HepG2 (cell line): ENCODE measurements around the gene LRSAM1. TPM values are rescaled to one million over a fixed set of nuclear protein-coding genes. Genes with fewer than 3 reads are reported as not detected.

Experiments used
- AGO2 ChIP-seq: fragments of 200-400 bp; formaldehyde crosslinking; optimal IDR thresholded peaks from 2 replicates; pipeline ENCODE3; 2017; ENCODE audit warnings: mild to moderate bottlenecking, low read depth, low read length, moderate library complexity
- ERF ChIP-seq: IDR thresholded peaks from 2 replicates; pipeline ENCODE4 v1.6.1; 2018; ENCODE audit warnings: missing biosample characterization, missing genetic modification reagents
- POGZ ChIP-seq: sonication (generic); formaldehyde crosslinking; IDR thresholded peaks from 2 replicates; pipeline ENCODE4 v1.4.0; 2020; ENCODE audit warnings: mild to moderate bottlenecking, missing genetic modification reagents
- ZNF10 ChIP-seq: sonication (generic); formaldehyde crosslinking; IDR thresholded peaks from 2 replicates; pipeline ENCODE4 v1.4.0; 2020; ENCODE audit warnings: mild to moderate bottlenecking, low read depth, missing genetic modification reagents, borderline replicate concordance
- ZNF124 ChIP-seq: sonication (generic); formaldehyde crosslinking; IDR thresholded peaks from 2 replicates; pipeline ENCODE4 v1.4.0; 2020; ENCODE audit warnings: missing genetic modification reagents
- ZNF773 ChIP-seq: sonication (generic); formaldehyde crosslinking; IDR thresholded peaks from 2 replicates; pipeline ENCODE4 v1.4.0; 2020; ENCODE audit warnings: missing genetic modification reagents, borderline replicate concordance
- polyA plus RNA-seq, 8 experiments: library from polyadenylated mRNA; depleted of rRNA in 3 of 8; stranded (reverse) in 7 of 8; unstranded in 1 of 8; fragments of >200 nt; fragmentation: Illumina TruSeq in 4 of 8; extraction: Trizol in 4 of 8; gene quantifications; 2 replicates each; pipeline versions ENCODE4 v1.2.1 to v1.2.3, GENCODE V29; 2011 to 2016; ENCODE audit warnings: low read depth in 4 of 8, missing spikeins in 1 of 8, mixed read lengths in 1 of 8; ENCODE audit not compliant: insufficient read depth in 1 of 8
- total RNA-seq, 5 experiments: library from RNA; depleted of rRNA; stranded (reverse); fragments of >200 nt; fragmentation: Illumina TruSeq; extraction: Trizol; gene quantifications; 2 replicates each; pipeline ENCODE4 v1.2.3, GENCODE V29; 2016; ENCODE audit warnings: low read depth in 1 of 5
- TF ChIP-seq, protein P1 (sequence below): IDR thresholded peaks from 2 replicates; pipeline ENCODE4 v1.6.1; 2018; ENCODE audit warnings: missing genetic modification reagents, mild to moderate bottlenecking, missing compliant biosample characterization
- TF ChIP-seq, protein P2 (sequence below): IDR thresholded peaks from 2 replicates; pipeline ENCODE4 v1.6.1; 2016; ENCODE audit warnings: control low read depth
- TF ChIP-seq, protein P3 (sequence below): sonication (generic); formaldehyde crosslinking; IDR thresholded peaks from 2 replicates; pipeline ENCODE4 v1.5.0; 2020; ENCODE audit warnings: mild to moderate bottlenecking, missing genetic modification reagents
- TF ChIP-seq, protein P4 (sequence below): sonication (generic); formaldehyde crosslinking; IDR thresholded peaks from 2 replicates; pipeline ENCODE4 v1.4.0; 2020; ENCODE audit warnings: missing genetic modification reagents, borderline replicate concordance
- TF ChIP-seq, protein P5 (sequence below): sonication (generic); formaldehyde crosslinking; IDR thresholded peaks from 2 replicates; pipeline ENCODE4 v1.8.1; 2022; ENCODE audit warnings: low read depth, mild to moderate bottlenecking, missing genetic modification reagents
- TF ChIP-seq, protein P6 (sequence below): sonication (generic); formaldehyde crosslinking; IDR thresholded peaks from 2 replicates; pipeline ENCODE4 v1.5.1; 2020; ENCODE audit warnings: missing genetic modification reagents, mild to moderate bottlenecking, borderline replicate concordance
- TF ChIP-seq, protein P7 (sequence below): sonication (generic); formaldehyde crosslinking; IDR thresholded peaks from 2 replicates; pipeline ENCODE4 v1.8.0; 2022; ENCODE audit warnings: mild to moderate bottlenecking, missing genetic modification reagents

Gene LRSAM1
- total and polyA plus RNA-seq, 2 of the 13 experiments (the other 11 are each of a cell fraction or from before 2014, with no cell fraction given) = 8.7 to 10.2 TPM

DNA sequence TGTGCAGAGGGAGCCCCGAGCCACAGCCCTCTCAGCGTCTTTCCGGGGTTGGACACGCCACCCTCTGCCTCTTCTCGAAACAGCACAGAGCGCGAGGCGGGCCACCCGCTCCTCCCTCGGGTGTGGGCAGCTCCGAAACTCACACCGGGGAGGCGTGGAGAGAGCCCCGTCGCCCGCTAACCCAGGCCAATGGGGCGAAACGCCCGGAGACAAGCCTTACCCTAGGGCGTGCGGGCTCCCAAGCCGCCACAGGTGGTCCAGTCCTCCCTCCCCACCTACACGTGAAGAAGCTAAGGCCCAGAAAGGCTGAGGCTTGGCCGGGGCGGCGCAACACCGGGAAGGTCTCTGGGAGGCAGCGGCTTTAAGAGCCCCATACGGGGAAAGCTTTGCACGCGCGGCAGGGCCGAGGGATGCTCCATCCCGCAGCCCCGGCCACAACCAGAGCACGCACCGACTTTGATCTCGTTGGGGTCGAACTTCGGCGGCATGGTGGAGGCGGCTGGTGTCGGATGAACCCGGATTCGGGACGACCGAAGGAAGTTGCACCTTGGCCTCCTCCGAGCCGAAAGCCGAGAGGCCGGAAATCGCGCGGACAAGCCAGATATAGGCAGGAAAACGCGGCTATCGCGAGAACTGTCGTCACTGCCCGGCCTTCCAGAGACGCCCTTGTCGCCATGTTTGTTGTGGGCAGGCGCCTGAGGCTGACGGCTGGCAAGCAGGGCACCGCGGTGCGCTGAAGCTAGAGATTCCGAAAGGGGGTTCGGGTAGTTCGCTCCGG lies at the start of gene LRSAM1, which contains the start of gene RPL12 (continued):
- TF ChIP-seq, protein P1, sequence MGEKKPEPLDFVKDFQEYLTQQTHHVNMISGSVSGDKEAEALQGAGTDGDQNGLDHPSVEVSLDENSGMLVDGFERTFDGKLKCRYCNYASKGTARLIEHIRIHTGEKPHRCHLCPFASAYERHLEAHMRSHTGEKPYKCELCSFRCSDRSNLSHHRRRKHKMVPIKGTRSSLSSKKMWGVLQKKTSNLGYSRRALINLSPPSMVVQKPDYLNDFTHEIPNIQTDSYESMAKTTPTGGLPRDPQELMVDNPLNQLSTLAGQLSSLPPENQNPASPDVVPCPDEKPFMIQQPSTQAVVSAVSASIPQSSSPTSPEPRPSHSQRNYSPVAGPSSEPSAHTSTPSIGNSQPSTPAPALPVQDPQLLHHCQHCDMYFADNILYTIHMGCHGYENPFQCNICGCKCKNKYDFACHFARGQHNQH (CRISPR knock-in tag) = peak; percentile 82
- TF ChIP-seq, protein P2, sequence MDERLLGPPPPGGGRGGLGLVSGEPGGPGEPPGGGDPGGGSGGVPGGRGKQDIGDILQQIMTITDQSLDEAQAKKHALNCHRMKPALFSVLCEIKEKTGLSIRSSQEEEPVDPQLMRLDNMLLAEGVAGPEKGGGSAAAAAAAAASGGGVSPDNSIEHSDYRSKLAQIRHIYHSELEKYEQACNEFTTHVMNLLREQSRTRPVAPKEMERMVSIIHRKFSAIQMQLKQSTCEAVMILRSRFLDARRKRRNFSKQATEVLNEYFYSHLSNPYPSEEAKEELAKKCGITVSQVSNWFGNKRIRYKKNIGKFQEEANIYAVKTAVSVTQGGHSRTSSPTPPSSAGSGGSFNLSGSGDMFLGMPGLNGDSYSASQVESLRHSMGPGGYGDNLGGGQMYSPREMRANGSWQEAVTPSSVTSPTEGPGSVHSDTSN (CRISPR knock-in tag) = no peak
- TF ChIP-seq, protein P3, sequence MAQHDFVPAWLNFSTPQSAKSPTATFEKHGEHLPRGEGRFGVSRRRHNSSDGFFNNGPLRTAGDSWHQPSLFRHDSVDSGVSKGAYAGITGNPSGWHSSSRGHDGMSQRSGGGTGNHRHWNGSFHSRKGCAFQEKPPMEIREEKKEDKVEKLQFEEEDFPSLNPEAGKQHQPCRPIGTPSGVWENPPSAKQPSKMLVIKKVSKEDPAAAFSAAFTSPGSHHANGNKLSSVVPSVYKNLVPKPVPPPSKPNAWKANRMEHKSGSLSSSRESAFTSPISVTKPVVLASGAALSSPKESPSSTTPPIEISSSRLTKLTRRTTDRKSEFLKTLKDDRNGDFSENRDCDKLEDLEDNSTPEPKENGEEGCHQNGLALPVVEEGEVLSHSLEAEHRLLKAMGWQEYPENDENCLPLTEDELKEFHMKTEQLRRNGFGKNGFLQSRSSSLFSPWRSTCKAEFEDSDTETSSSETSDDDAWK (CRISPR knock-in tag) = no peak
- TF ChIP-seq, protein P4, sequence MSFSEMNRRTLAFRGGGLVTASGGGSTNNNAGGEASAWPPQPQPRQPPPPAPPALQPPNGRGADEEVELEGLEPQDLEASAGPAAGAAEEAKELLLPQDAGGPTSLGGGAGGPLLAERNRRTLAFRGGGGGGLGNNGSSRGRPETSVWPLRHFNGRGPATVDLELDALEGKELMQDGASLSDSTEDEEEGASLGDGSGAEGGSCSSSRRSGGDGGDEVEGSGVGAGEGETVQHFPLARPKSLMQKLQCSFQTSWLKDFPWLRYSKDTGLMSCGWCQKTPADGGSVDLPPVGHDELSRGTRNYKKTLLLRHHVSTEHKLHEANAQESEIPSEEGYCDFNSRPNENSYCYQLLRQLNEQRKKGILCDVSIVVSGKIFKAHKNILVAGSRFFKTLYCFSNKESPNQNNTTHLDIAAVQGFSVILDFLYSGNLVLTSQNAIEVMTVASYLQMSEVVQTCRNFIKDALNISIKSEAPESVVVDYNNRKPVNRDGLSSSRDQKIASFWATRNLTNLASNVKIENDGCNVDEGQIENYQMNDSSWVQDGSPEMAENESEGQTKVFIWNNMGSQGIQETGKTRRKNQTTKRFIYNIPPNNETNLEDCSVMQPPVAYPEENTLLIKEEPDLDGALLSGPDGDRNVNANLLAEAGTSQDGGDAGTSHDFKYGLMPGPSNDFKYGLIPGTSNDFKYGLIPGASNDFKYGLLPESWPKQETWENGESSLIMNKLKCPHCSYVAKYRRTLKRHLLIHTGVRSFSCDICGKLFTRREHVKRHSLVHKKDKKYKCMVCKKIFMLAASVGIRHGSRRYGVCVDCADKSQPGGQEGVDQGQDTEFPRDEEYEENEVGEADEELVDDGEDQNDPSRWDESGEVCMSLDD (CRISPR knock-in tag) = peak; percentile 82
- TF ChIP-seq POGZ (CRISPR knock-in tag) (peak; percentile 80), ZNF773 (0 out of 2 replicates have a peak, but pooled peaks have one; percentile 59), ERF (CRISPR knock-in tag) (peak; percentile 89), ZNF124 (CRISPR knock-in tag) (peak; percentile 91), AGO2 (peak; percentile 98), ZNF10 (CRISPR knock-in tag) (no peak)
- TF ChIP-seq, protein P5, sequence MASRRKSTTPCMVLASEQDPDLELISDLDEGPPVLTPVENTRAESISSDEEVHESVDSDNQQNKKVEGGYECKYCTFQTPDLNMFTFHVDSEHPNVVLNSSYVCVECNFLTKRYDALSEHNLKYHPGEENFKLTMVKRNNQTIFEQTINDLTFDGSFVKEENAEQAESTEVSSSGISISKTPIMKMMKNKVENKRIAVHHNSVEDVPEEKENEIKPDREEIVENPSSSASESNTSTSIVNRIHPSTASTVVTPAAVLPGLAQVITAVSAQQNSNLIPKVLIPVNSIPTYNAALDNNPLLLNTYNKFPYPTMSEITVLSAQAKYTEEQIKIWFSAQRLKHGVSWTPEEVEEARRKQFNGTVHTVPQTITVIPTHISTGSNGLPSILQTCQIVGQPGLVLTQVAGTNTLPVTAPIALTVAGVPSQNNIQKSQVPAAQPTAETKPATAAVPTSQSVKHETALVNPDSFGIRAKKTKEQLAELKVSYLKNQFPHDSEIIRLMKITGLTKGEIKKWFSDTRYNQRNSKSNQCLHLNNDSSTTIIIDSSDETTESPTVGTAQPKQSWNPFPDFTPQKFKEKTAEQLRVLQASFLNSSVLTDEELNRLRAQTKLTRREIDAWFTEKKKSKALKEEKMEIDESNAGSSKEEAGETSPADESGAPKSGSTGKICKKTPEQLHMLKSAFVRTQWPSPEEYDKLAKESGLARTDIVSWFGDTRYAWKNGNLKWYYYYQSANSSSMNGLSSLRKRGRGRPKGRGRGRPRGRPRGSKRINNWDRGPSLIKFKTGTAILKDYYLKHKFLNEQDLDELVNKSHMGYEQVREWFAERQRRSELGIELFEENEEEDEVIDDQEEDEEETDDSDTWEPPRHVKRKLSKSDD (CRISPR knock-in tag) = peak; percentile 96
- TF ChIP-seq, protein P6, sequence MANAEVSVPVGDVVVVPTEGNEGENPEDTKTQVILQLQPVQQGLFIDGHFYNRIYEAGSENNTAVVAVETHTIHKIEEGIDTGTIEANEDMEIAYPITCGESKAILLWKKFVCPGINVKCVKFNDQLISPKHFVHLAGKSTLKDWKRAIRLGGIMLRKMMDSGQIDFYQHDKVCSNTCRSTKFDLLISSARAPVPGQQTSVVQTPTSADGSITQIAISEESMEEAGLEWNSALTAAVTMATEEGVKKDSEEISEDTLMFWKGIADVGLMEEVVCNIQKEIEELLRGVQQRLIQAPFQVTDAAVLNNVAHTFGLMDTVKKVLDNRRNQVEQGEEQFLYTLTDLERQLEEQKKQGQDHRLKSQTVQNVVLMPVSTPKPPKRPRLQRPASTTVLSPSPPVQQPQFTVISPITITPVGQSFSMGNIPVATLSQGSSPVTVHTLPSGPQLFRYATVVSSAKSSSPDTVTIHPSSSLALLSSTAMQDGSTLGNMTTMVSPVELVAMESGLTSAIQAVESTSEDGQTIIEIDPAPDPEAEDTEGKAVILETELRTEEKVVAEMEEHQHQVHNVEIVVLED = peak; percentile 75
- TF ChIP-seq, protein P7, sequence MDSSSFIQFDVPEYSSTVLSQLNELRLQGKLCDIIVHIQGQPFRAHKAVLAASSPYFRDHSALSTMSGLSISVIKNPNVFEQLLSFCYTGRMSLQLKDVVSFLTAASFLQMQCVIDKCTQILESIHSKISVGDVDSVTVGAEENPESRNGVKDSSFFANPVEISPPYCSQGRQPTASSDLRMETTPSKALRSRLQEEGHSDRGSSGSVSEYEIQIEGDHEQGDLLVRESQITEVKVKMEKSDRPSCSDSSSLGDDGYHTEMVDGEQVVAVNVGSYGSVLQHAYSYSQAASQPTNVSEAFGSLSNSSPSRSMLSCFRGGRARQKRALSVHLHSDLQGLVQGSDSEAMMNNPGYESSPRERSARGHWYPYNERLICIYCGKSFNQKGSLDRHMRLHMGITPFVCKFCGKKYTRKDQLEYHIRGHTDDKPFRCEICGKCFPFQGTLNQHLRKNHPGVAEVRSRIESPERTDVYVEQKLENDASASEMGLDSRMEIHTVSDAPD (CRISPR knock-in tag) = no peak
